ENCODE results near the gene ZNF324. TPM values are rescaled to one million over a fixed set of nuclear protein-coding genes. Genes with fewer than 3 reads are reported as not detected.
"Not testable (repeated sequence)": the region's sequence is repeated elsewhere in the genome, so short reads cannot be mapped to it uniquely, and the experiment has no call there.

ZNF324 gene
- total RNA-seq, 1 donor = 20.6 TPM

GRCh38 chr19:58483776-58484175, 16.9 kb downstream of the ZNF324 start:
- Histone ChIP-seq H4K20me1 (ENCODE audit: insufficient read depth, low read length) (no peaks in the 10 kb centered on the region), H3K4me1 (ENCODE audit: insufficient read depth, low read length) (no peaks in the 10 kb centered on the region), H3K4me3 (ENCODE audit: insufficient read depth, low read length) (no peak overlapping the region), H3K4me2 (ENCODE audit: insufficient read depth, low read length) (no peak overlapping the region), H3K9me3 (ENCODE audit: low read depth, low read length) (no peaks in the 10 kb centered on the region), H3K27ac (ENCODE audit: low read depth, low read length) (no peak overlapping the region), H3K79me2 (ENCODE audit: insufficient read depth, low read length) (no peaks in the 10 kb centered on the region), H3K36me3 (ENCODE audit: insufficient read depth, low read length) (no peaks in the 10 kb centered on the region), H2AFZ (ENCODE audit: low read length) (no peak overlapping the region), H3K27me3 (ENCODE audit: insufficient read depth, low read length) (no peaks in the 10 kb centered on the region)
- peak; percentile 85 for DNase-seq (ENCODE audit: insufficient read length, low spot score, missing footprints)
- TF ChIP-seq, protein P1, sequence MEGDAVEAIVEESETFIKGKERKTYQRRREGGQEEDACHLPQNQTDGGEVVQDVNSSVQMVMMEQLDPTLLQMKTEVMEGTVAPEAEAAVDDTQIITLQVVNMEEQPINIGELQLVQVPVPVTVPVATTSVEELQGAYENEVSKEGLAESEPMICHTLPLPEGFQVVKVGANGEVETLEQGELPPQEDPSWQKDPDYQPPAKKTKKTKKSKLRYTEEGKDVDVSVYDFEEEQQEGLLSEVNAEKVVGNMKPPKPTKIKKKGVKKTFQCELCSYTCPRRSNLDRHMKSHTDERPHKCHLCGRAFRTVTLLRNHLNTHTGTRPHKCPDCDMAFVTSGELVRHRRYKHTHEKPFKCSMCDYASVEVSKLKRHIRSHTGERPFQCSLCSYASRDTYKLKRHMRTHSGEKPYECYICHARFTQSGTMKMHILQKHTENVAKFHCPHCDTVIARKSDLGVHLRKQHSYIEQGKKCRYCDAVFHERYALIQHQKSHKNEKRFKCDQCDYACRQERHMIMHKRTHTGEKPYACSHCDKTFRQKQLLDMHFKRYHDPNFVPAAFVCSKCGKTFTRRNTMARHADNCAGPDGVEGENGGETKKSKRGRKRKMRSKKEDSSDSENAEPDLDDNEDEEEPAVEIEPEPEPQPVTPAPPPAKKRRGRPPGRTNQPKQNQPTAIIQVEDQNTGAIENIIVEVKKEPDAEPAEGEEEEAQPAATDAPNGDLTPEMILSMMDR (IDR thresholded peaks at IDR 0.05; ENCODE audit: extremely low read depth, low read depth, low read length) = no peak

GRCh38 chr19:58484349-58484748, 17.5 kb downstream of the ZNF324 start:
- H3K4me3 ChIP-seq (ENCODE audit: insufficient read depth, low read length); H3K36me3 ChIP-seq (ENCODE audit: insufficient read depth, low read length); H4K20me1 ChIP-seq (ENCODE audit: insufficient read depth, low read length); H3K4me2 ChIP-seq (ENCODE audit: insufficient read depth, low read length); H2AFZ ChIP-seq (ENCODE audit: low read length); H3K27ac ChIP-seq (ENCODE audit: low read depth, low read length); H3K4me1 ChIP-seq (ENCODE audit: insufficient read depth, low read length); H3K9me3 ChIP-seq (ENCODE audit: low read depth, low read length); DNase-seq (ENCODE audit: insufficient read length, low spot score, missing footprints); H3K79me2 ChIP-seq (ENCODE audit: insufficient read depth, low read length); H3K27me3 ChIP-seq (ENCODE audit: insufficient read depth, low read length): not testable (repeated sequence)

- TF ChIP-seq, protein P1 (IDR thresholded peaks at IDR 0.05; ENCODE audit: extremely low read depth, low read depth, low read length) = no peak
- Histone ChIP-seq H2AFZ (ENCODE audit: low read length) (no peak overlapping the region), H3K27ac (ENCODE audit: low read depth, low read length) (no peak overlapping the region), H3K79me2 (ENCODE audit: insufficient read depth, low read length) (no peaks in the 10 kb centered on the region), H3K4me3 (ENCODE audit: insufficient read depth, low read length) (no peak overlapping the region), H3K9me3 (ENCODE audit: low read depth, low read length) (no peaks in the 10 kb centered on the region), H3K27me3 (ENCODE audit: insufficient read depth, low read length) (no peaks in the 10 kb centered on the region), H3K4me2 (ENCODE audit: insufficient read depth, low read length) (no peak overlapping the region), H4K20me1 (ENCODE audit: insufficient read depth, low read length) (no peaks in the 10 kb centered on the region), H3K36me3 (ENCODE audit: insufficient read depth, low read length) (no peaks in the 10 kb centered on the region), H3K4me1 (ENCODE audit: insufficient read depth, low read length) (no peaks in the 10 kb centered on the region)
- DNase-seq (ENCODE audit: insufficient read length, low spot score, missing footprints) = no peak
Measured at GRCh38 chr19:58491393-58491792, 24.5 kb downstream of the ZNF324 start.

DNA sequence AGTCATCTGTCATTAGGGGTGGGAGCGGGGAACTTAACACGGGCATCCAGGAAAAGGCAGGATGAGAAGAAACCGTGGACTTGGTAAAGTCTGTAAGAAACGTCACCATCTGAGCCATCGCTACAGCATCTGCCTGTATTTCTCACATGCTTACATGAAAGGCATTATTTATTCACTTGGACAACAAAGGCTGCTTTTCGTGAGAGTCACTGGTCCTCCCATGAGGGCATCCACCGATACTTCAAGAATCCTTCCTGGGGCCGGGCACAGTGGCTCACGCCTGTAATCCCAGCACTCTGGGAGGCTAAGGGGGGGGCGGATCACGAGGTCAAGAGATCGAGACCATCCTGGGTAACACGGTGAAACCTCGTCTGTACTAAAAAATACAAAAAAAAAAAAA, 25.4 kb downstream of the ZNF324 start:
- no peaks in the 10 kb centered on the region for H3K27me3 ChIP-seq (ENCODE audit: insufficient read depth, low read length)
- H3K79me2 ChIP-seq (ENCODE audit: insufficient read depth, low read length) = no peaks in the 10 kb centered on the region
- peak; percentile 31 for DNase-seq (ENCODE audit: insufficient read length, low spot score, missing footprints)
- no peak overlapping the region for H3K27ac ChIP-seq (ENCODE audit: low read depth, low read length)
- H3K4me3 ChIP-seq (ENCODE audit: insufficient read depth, low read length) = no peak overlapping the region
- no peak overlapping the region for H2AFZ ChIP-seq (ENCODE audit: low read length)
- no peaks in the 10 kb centered on the region for H3K4me1 ChIP-seq (ENCODE audit: insufficient read depth, low read length)
- no peak overlapping the region for H3K4me2 ChIP-seq (ENCODE audit: insufficient read depth, low read length)
- TF ChIP-seq, protein P1 (IDR thresholded peaks at IDR 0.05; ENCODE audit: extremely low read depth, low read depth, low read length) = no peak
- H4K20me1 ChIP-seq (ENCODE audit: insufficient read depth, low read length) = no peaks in the 10 kb centered on the region
- no peaks in the 10 kb centered on the region for H3K9me3 ChIP-seq (ENCODE audit: low read depth, low read length)
- H3K36me3 ChIP-seq (ENCODE audit: insufficient read depth, low read length) = no peaks in the 10 kb centered on the region

Measured in osteoblast (primary cell).